PC-9 (cell line): ENCODE data around the gene ASPA.
"Not testable (repeated sequence)": the region's sequence is repeated elsewhere in the genome, so short reads cannot be mapped to it uniquely, and the experiment has no call there.

Experiments
- CTCF ChIP-seq: fragments of 200-600 bp; sonication (generic); conservative IDR thresholded peaks from 2 replicates; pipeline ENCODE4 v1.6.1; 2017; ENCODE audit warnings: mixed run types, antibody characterized with exemption, mild to moderate bottlenecking, moderate library complexity
- EZH2 ChIP-seq: fragments of 200-600 bp; sonication (generic); IDR thresholded peaks from 2 replicates; pipeline ENCODE4 v1.8.0; 2017; ENCODE audit warnings: antibody characterized with exemption, low read depth

GRCh38 chr17:3433215-3433614 lies 42.6 kb upstream of the ASPA start:
- TF ChIP-seq CTCF, EZH2: not testable (repeated sequence)
